Measurements from ENCODE around the gene MYH7. TPM values are rescaled to one million over a fixed set of nuclear protein-coding genes. Genes with fewer than 3 reads are reported as not detected.

MYH7 gene
- polyA plus RNA-seq, 3 donors from 2014 or later = not detected

- Mint-ChIP-seq H3K27me3 (ENCODE audit: low read depth in 3 of 3) (no peaks in the 10 kb centered on the region), H3K27ac (no peak overlapping the region), H3K4me3 (no peak overlapping the region), H3K9me3 (peaks cover 0 to 2% (median 0%) of the 10 kb centered on the region in 6 donors), H3K36me3 (no peaks in the 10 kb centered on the region), H3K4me1 (no peaks in the 10 kb centered on the region)
- no peak for DNase-seq
Measured at GRCh38 chr14:23414254-23414653, 21.2 kb downstream of the MYH7 start.

DNA sequence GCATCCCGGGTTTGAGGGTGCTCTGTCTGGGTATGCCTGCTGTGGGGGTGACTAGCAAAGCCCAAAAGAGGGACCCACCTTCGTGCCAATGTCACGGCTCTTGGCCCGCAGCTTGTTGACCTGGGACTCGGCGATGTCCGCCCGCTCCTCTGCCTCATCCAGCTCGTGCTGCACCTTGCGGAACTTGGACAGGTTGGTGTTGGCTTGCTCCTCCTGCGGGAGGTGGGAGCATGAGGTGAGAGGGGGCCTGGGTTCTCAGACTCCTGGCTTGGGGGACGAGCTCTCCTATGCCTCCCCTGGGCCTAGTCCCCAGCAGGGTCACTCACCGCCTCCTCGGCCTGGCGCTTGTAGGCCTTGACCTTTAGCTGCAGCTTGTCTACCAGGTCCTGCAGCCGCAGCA, 21.8 kb downstream of the MYH7 start:
- H3K4me1 Mint-ChIP-seq = no peaks in the 10 kb centered on the region
- no peaks in the 10 kb centered on the region for H3K36me3 Mint-ChIP-seq
- H3K4me3 Mint-ChIP-seq = no peak overlapping the region
- H3K9me3 Mint-ChIP-seq = peaks cover 0 to 2% (median 0%) of the 10 kb centered on the region in 6 donors
- H3K27ac Mint-ChIP-seq = no peak overlapping the region
- no peak for DNase-seq
- no peaks in the 10 kb centered on the region for H3K27me3 Mint-ChIP-seq (ENCODE audit: low read depth in 3 of 3)

DNA sequence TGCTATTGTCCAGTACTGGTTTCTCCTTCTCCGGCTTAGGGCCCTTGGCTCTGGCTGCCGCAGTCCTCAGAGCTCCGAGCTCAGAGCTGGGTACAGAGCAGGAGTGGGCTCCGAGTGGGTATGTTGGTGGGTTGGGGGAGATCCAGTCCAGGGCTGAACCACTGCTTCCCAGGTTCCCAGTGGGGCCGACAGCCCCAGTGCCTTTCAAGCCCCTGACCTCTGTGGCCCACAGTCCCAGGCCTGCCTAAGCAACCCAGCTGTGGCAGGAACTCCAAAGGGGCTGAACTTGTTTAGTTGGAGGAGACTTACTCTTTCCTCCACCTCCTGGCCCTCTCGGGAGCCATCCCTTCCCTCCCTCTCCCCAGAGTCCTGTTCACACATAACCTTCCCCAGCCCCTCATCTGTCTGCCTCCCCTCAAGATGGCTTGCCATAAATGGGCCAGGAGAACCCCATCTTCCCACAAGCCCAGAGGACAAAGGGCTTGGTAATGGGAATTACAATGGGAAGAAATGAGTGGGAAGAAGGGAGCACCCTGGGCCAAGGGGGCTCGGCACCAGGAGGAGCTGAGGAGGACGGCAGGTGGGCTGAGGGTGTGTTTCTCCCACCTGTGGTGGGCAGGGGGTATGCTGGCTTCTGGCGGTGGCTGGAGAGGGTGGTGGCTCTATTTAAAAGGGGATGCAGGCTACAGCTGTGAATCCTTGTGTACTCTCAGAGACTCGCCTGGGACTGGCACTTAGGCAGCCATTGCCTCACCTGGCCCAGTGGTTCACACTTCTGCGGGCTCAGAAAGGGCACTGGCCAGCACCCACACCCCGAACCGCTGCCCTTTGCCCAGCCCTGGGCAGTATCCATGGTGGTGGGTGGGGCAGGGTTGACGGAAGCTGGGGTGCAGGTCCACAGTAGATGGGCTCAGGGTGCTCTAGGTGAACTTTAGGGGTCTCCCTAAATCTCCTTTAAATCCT, 23.6 kb downstream of the MYH7 start:
- no peaks in the 10 kb centered on the region for H3K36me3 Mint-ChIP-seq
- no peaks in the 10 kb centered on the region for H3K27me3 Mint-ChIP-seq (ENCODE audit: low read depth in 3 of 3)
- H3K4me1 Mint-ChIP-seq = no peaks in the 10 kb centered on the region
- H3K27ac Mint-ChIP-seq = no peak overlapping the region
- H3K4me3 Mint-ChIP-seq = no peak overlapping the region
- no peaks in the 10 kb centered on the region for H3K9me3 Mint-ChIP-seq
- no peak for DNase-seq

DNA sequence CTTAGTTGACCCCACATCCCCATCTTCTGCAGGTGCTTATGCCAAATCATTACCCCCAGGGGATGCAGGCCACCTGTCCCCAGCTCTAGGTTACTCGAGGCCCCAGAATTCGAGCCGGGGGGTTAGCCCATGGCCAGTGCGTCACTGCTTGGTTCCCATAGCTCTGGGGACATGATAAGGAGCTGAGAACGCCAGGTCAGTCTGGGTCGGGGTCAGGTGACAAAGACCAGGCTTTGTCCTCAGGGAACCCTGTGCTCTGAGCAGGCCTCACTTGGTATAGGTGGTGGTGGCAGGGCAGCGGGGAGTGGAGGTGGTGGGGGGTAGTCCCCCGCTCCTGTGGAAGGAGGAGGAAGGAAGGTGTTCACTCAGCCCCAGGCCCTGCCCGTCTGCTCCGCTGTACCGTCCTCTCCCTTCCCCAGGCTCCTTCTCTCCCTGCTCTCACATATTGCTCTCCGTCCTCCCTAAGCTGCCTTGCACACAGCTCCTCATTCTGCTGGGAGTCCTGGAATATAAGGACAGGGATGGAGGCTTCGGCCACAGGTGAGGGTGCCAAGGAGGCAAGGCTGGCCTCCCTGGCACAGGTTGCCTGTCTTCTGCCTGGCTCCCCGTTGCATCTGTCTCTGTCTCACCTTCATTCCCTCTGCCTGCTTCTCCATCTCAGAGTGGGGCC, 25.4 kb downstream of the MYH7 start:
- Mint-ChIP-seq H3K36me3 (no peaks in the 10 kb centered on the region), H3K9me3 (no peaks in the 10 kb centered on the region), H3K27ac (no peak overlapping the region), H3K4me1 (no peaks in the 10 kb centered on the region), H3K4me3 (no peak overlapping the region), H3K27me3 (ENCODE audit: low read depth in 3 of 3) (no peaks in the 10 kb centered on the region)
- DNase-seq = no peak

DNA sequence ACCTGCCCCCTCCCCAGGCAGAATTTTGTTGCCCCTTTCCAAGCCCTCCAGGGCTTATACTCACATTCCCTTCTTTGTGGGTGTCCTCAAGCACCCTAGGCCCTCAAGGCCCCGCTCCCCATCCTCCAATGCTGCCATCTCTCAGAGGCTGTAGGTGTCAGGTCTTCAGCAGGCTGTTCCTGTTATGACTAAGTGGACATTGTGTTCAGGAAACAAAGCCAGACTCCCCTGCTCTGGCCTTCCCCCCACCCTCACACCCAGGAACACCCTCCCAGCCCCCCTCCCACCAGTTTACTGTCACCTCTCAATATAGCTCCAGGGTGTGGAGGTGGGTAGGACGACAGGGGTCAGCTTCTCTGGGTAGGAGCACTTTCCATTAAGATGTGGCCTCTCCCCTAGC, 26.0 kb downstream of the MYH7 start:
- no peaks in the 10 kb centered on the region for H3K36me3 Mint-ChIP-seq
- H3K27ac Mint-ChIP-seq = no peak overlapping the region
- H3K9me3 Mint-ChIP-seq = no peaks in the 10 kb centered on the region
- H3K27me3 Mint-ChIP-seq (ENCODE audit: low read depth in 3 of 3) = no peaks in the 10 kb centered on the region
- H3K4me3 Mint-ChIP-seq = no peak overlapping the region
- H3K4me1 Mint-ChIP-seq = no peaks in the 10 kb centered on the region
- no peak for DNase-seq

GRCh38 chr14:23408307-23408630, 27.2 kb downstream of the MYH7 start:
- no peak for DNase-seq
- no peaks in the 10 kb centered on the region for H3K4me1 Mint-ChIP-seq
- H3K4me3 Mint-ChIP-seq = no peak overlapping the region
- no peaks in the 10 kb centered on the region for H3K27me3 Mint-ChIP-seq (ENCODE audit: low read depth in 3 of 3)
- H3K9me3 Mint-ChIP-seq = no peaks in the 10 kb centered on the region
- no peaks in the 10 kb centered on the region for H3K36me3 Mint-ChIP-seq
- H3K27ac Mint-ChIP-seq = no peak overlapping the region

- no peak within 1 kb of the TSS for H3K27ac Mint-ChIP-seq
- no peaks in the 10 kb centered on the region for H3K4me1 Mint-ChIP-seq
- no peaks in the 10 kb centered on the region for H3K36me3 Mint-ChIP-seq
- no peak within 1 kb of the TSS for H3K4me3 Mint-ChIP-seq
- no peaks in the 10 kb centered on the region for H3K27me3 Mint-ChIP-seq (ENCODE audit: low read depth in 3 of 3)
- DNase-seq = no peak
- H3K9me3 Mint-ChIP-seq = no peaks in the 10 kb centered on the region
Measured at GRCh38 chr14:23407516-23408306, 27.7 kb downstream of the MYH7 start, which contains the start of gene MYH6. TSS of gene MYH6 (minus strand) at chr14:23408273. CDS start at chr14:23407223, 1,050 bp downstream.

DNA sequence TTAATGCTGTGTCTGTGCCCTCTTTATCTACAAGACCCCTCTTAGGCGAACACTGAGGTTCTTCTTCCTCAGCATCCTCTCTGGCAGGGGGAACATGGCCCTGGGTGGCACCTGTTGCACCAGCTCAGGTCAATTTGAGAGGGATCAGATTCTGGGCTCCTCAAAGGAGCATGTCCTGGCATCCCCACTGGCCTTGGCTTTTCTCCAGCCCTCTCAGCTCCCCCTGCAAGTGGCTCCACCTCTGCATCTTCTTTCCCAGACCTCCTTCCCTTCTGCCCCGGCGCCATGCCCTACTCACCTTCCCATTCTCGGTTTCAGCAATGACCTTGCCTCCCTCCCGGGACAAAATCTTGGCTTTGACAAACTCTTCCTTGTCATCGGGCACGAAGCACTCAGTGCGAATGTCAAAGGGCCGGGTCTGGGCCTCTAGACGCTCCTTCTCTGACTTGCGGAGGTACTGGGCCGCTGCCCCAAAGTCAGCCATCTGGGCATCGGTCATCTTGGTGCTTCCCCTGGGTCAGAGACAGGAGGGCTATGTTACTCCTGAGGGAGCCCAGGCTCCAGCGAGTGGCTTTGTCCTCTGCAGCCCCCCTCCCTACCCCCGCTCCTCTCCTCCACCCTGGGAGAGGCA, 28.6 kb downstream of the MYH7 start:
- Mint-ChIP-seq H3K27me3 (ENCODE audit: low read depth in 3 of 3) (peaks cover 0 to 2% (median 0%) of the 10 kb centered on the region in 3 donors), H3K4me1 (no peaks in the 10 kb centered on the region), H3K36me3 (no peaks in the 10 kb centered on the region), H3K27ac (no peak overlapping the region), H3K4me3 (no peak overlapping the region), H3K9me3 (no peaks in the 10 kb centered on the region)
- no peak for DNase-seq

- Mint-ChIP-seq H3K9me3 (no peaks in the 10 kb centered on the region), H3K27ac (no peak overlapping the region), H3K4me1 (no peaks in the 10 kb centered on the region), H3K36me3 (no peaks in the 10 kb centered on the region), H3K4me3 (no peak overlapping the region), H3K27me3 (ENCODE audit: low read depth in 3 of 3) (peaks cover 0 to 2% (median 0%) of the 10 kb centered on the region in 3 donors)
- DNase-seq = no peak
Measured at GRCh38 chr14:23406244-23406643, 29.2 kb downstream of the MYH7 start.

GRCh38 chr14:23405516-23406025, 29.9 kb downstream of the MYH7 start:
- no peak overlapping the region for H3K27ac Mint-ChIP-seq
- H3K4me1 Mint-ChIP-seq = no peaks in the 10 kb centered on the region
- H3K27me3 Mint-ChIP-seq (ENCODE audit: low read depth in 3 of 3) = peaks cover 0 to 2% (median 0%) of the 10 kb centered on the region in 3 donors
- H3K4me3 Mint-ChIP-seq = no peak overlapping the region
- no peaks in the 10 kb centered on the region for H3K9me3 Mint-ChIP-seq
- H3K36me3 Mint-ChIP-seq = no peaks in the 10 kb centered on the region
- no peak for DNase-seq

- no peak for DNase-seq
- Mint-ChIP-seq H3K9me3 (no peaks in the 10 kb centered on the region), H3K4me3 (no peak overlapping the region), H3K4me1 (no peaks in the 10 kb centered on the region), H3K27ac (no peak overlapping the region), H3K36me3 (no peaks in the 10 kb centered on the region), H3K27me3 (ENCODE audit: low read depth in 3 of 3) (peaks cover 0 to 2% (median 0%) of the 10 kb centered on the region in 3 donors)
Measured at GRCh38 chr14:23405096-23405495, 30.4 kb downstream of the MYH7 start.

- DNase-seq = no peak
- H3K4me1 Mint-ChIP-seq = no peaks in the 10 kb centered on the region
- H3K27ac Mint-ChIP-seq = no peak overlapping the region
- H3K4me3 Mint-ChIP-seq = no peak overlapping the region
- no peaks in the 10 kb centered on the region for H3K9me3 Mint-ChIP-seq
- peaks cover 0 to 2% (median 0%) of the 10 kb centered on the region in 3 donors for H3K27me3 Mint-ChIP-seq (ENCODE audit: low read depth in 3 of 3)
- no peaks in the 10 kb centered on the region for H3K36me3 Mint-ChIP-seq
Measured at GRCh38 chr14:23404331-23404900, 31.0 kb downstream of the MYH7 start.

- Mint-ChIP-seq H3K36me3 (no peaks in the 10 kb centered on the region), H3K27me3 (ENCODE audit: low read depth in 3 of 3) (peaks cover 0 to 2% (median 0%) of the 10 kb centered on the region in 3 donors), H3K4me1 (no peaks in the 10 kb centered on the region), H3K4me3 (no peak overlapping the region), H3K27ac (no peak overlapping the region), H3K9me3 (no peaks in the 10 kb centered on the region)
- DNase-seq = no peak
Measured at GRCh38 chr14:23403908-23404307, 31.6 kb downstream of the MYH7 start.
